Mesendoderm (in vitro differentiated cells): ENCODE results near the gene B3GAT3.
"Not testable (repeated sequence)": the region's sequence is repeated elsewhere in the genome, so short reads cannot be mapped to it uniquely, and the experiment has no call there.

Experiments
- DNase-seq: peaks from one replicate; pipeline ENCODE4 v3.0.0; 2013
- H2AK5ac ChIP-seq: 2 replicates; pipeline ENCODE4 v1.6.1; 2013; ENCODE audit warnings: low read length, inconsistent platforms
- H2BK120ac ChIP-seq: 2 replicates; pipeline ENCODE4 v1.6.1; 2013; ENCODE audit warnings: low read depth, mild to moderate bottlenecking, low read length, moderate library complexity, mixed read lengths
- H2BK15ac ChIP-seq: replicated peaks from 2 replicates; pipeline ENCODE4 v1.6.1; 2013; ENCODE audit warnings: low read depth, mild to moderate bottlenecking, moderate library complexity
- H2BK5ac ChIP-seq: 2 replicates; pipeline ENCODE4 v1.6.1; 2013; ENCODE audit warnings: low read length, inconsistent platforms
- H3K18ac ChIP-seq: 2 replicates; pipeline ENCODE4 v1.6.1; 2013; ENCODE audit warnings: mild to moderate bottlenecking, low read length, mixed read lengths
- H3K23ac ChIP-seq: one replicate; pipeline ENCODE4 v1.6.1; 2013; ENCODE audit warnings: low read length
- H3K27ac ChIP-seq: 2 replicates; pipeline ENCODE4 v1.5.1; 2013; ENCODE audit warnings: low read depth, mild to moderate bottlenecking, inconsistent platforms, low read length, moderate library complexity
- H3K27me3 ChIP-seq: 2 replicates; pipeline ENCODE4 v1.6.1; 2013; ENCODE audit warnings: low read length, control low read depth, mild to moderate bottlenecking, inconsistent platforms; ENCODE audit not compliant: insufficient read depth, poor library complexity
- H3K36me3 ChIP-seq: 2 replicates; pipeline ENCODE4 v1.6.1; 2013; ENCODE audit warnings: low read length, inconsistent platforms; ENCODE audit not compliant: control insufficient read depth, insufficient read depth
- H3K4ac ChIP-seq: one replicate; pipeline ENCODE4 v1.6.1; 2013; ENCODE audit warnings: low read depth, mild to moderate bottlenecking, low read length, moderate library complexity
- H3K4me1 ChIP-seq: 2 replicates; pipeline ENCODE4 v1.6.1; 2013; ENCODE audit warnings: low read depth, low read length, inconsistent platforms; ENCODE audit not compliant: control insufficient read depth
- H3K4me2 ChIP-seq: 2 replicates; pipeline ENCODE4 v1.6.1; 2013; ENCODE audit warnings: low read length
- H3K4me3 ChIP-seq: 2 replicates; pipeline ENCODE4 v1.5.1; 2013; ENCODE audit warnings: mild to moderate bottlenecking, low read length
- H3K56ac ChIP-seq: one replicate; pipeline ENCODE4 v1.6.1; 2013; ENCODE audit warnings: low read length
- H3K79me1 ChIP-seq: 2 replicates; pipeline ENCODE4 v1.6.1; 2013; ENCODE audit warnings: low read length, inconsistent platforms
- H3K79me2 ChIP-seq: 2 replicates; pipeline ENCODE4 v1.6.1; 2013; ENCODE audit warnings: mild to moderate bottlenecking, low read length; ENCODE audit not compliant: control insufficient read depth, insufficient read depth
- H3K9ac ChIP-seq: 2 replicates; pipeline ENCODE4 v1.6.1; 2013; ENCODE audit warnings: low read length, inconsistent platforms
- H4K5ac ChIP-seq: one replicate; pipeline ENCODE4 v1.6.1; 2013; ENCODE audit warnings: low read length
- H4K8ac ChIP-seq: one replicate; pipeline ENCODE4 v1.6.1; 2013; ENCODE audit warnings: low read depth, mild to moderate bottlenecking, control low read depth, low read length, moderate library complexity
- WGBS: extraction: QIAGEN DNeasy Blood & Tissue Kit; methylation state at CpG from one replicate; pipeline ENCODE4 v1.1.7; 2013; ENCODE audit warnings: low lambda C conversion rate, missing lambda C conversion rate; ENCODE audit not compliant: insufficient coverage; ENCODE audit errors: extremely low coverage; 5-methylcytosine and 5-hydroxymethylcytosine counted together

Gene B3GAT3

DNA sequence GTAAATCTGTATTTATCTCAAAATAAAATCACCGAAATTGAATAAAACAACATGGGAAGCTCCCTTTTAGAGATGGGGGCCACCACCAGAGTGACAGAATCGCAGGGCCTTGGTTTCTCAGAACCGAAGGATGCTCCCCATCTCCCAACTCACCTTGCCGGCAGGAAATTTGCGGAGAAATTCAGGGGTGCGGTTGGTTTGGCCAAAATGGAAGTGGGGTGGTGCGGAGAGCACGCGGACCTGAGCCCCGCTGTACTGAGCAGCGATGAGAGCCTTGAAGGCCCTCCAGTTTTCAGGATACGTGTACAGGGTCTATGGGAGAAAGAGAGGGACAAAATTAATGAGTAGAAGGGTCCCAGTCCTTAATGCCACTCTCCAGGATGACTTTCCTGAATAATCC is 49.4 kb downstream of the B3GAT3 start:
- Histone ChIP-seq H3K9ac (peak overlapping the region; percentile 93), H4K5ac (no peak overlapping the region), H4K8ac (no peak overlapping the region), H3K27ac (no peak overlapping the region), H2BK15ac (no peak overlapping the region), H3K4me2 (peak overlapping the region; percentile 63), H2AK5ac (no peak overlapping the region), H2BK5ac (no peak overlapping the region), H3K18ac (no peak overlapping the region), H3K79me2 (peaks cover 40% of the 10 kb centered on the region), H3K4ac (no peak overlapping the region), H3K4me3 (peak overlapping the region; percentile 91), H3K79me1 (peaks cover 10% of the 10 kb centered on the region), H3K36me3 (peaks cover 15% of the 10 kb centered on the region), H3K4me1 (peaks cover 6% of the 10 kb centered on the region), H3K27me3 (no peaks in the 10 kb centered on the region), H3K56ac (peak overlapping the region; percentile 95), H2BK120ac (no peak overlapping the region), H3K23ac (no peak overlapping the region)
- WGBS: no CpG with 5 or more reads among the region's 12 CpGs
- no peak for DNase-seq

DNA sequence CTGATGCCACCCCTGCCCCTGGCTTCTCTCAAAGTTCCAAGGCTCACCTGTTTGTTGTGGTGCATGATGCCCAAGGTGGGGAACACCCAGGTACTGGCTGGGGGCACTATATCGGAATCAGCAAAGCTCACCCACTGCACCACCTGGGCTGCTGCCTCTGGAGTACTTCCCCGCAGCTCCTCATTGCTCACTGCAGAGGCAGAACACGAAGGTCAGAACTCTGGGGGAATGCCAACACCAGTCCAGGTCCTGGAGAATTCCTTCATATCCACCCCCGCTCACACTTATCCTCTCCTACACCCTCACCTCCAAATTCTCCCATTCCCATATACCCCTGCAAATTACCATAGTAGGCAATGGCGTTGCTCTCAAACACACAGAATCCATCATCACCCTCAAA is 50.3 kb downstream of the B3GAT3 start:
- Histone ChIP-seq H3K4me2 (peak overlapping the region; percentile 4), H3K9ac (peak overlapping the region; percentile 93), H3K36me3 (peaks cover 22% of the 10 kb centered on the region), H3K79me2 (peaks cover 48% of the 10 kb centered on the region), H3K56ac (peak overlapping the region; percentile 60), H3K79me1 (peaks cover 12% of the 10 kb centered on the region)
- not testable (repeated sequence) for H3K27ac ChIP-seq, H3K4me3 ChIP-seq, H4K8ac ChIP-seq, DNase-seq, H3K4me1 ChIP-seq, H3K23ac ChIP-seq, H2BK15ac ChIP-seq, H3K27me3 ChIP-seq, H3K18ac ChIP-seq, H2BK5ac ChIP-seq, H4K5ac ChIP-seq, H3K4ac ChIP-seq, H2BK120ac ChIP-seq, H2AK5ac ChIP-seq
- WGBS: 100% methylated on average over 1 of the region's 5 CpGs

DNA sequence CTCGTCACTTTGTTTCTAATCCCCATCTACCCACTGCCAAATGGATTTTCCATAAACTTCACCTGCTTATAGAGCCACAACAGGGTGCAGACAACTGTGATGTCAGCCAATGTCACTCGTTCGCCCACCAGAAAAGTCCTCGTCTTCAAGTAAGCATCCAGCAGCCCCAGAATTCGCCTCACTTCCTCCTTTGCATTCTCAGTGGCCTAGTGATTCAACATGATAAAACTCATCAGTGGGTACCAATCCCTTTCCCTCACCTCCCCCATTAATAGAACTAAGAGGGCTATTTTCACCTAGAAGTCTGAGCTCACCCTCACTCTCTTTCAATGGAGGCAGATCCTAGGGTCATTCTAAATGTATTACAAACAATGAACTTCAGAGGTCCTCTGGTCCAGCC is 50.9 kb downstream of the B3GAT3 start:
- not testable (repeated sequence) for H3K4me1 ChIP-seq, H3K4me3 ChIP-seq, H3K4ac ChIP-seq, H3K23ac ChIP-seq, DNase-seq, H3K27me3 ChIP-seq, H2BK120ac ChIP-seq, H2BK5ac ChIP-seq, H2BK15ac ChIP-seq, H3K18ac ChIP-seq, H4K8ac ChIP-seq, H2AK5ac ChIP-seq, H3K4me2 ChIP-seq, H3K27ac ChIP-seq, H4K5ac ChIP-seq
- Histone ChIP-seq H3K56ac (peak overlapping the region; percentile 60), H3K36me3 (peaks cover 26% of the 10 kb centered on the region), H3K9ac (peak overlapping the region; percentile 93), H3K79me2 (peaks cover 53% of the 10 kb centered on the region), H3K79me1 (peaks cover 12% of the 10 kb centered on the region)
- WGBS: no CpG with 5 or more reads among the region's 5 CpGs

DNA sequence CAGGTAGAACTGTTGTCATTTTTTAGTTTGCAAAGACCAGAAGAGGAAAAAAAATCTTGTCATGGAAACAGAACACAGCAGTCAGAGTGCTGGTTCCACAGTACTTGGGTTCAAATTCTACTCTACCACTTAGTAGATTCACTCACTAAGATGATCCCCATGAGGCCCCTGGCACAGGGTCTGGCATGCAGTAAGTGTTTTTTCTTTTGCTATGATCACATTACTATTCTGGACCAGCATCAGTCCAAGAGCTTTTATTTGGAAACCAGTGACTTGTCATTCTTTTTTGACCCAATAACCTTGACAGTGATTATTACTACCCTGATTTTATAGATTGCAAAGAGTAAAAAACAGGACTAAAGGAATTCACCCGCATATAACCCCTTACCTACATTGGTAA is 52.2 kb downstream of the B3GAT3 start:
- H3K79me2 ChIP-seq: peaks cover 58% of the 10 kb centered on the region
- H3K23ac ChIP-seq: no peak overlapping the region
- no peak overlapping the region for H3K56ac ChIP-seq
- no CpG with 5 or more reads among the region's 1 CpG for WGBS
- no peak overlapping the region for H3K4ac ChIP-seq
- H4K8ac ChIP-seq: no peak overlapping the region
- H2AK5ac ChIP-seq: no peak overlapping the region
- H3K18ac ChIP-seq: no peak overlapping the region
- H2BK15ac ChIP-seq: no peak overlapping the region
- peaks cover 31% of the 10 kb centered on the region for H3K36me3 ChIP-seq
- DNase-seq: no peak
- no peak overlapping the region for H3K4me2 ChIP-seq
- H4K5ac ChIP-seq: no peak overlapping the region
- peaks cover 3% of the 10 kb centered on the region for H3K4me1 ChIP-seq
- H2BK120ac ChIP-seq: no peak overlapping the region
- no peaks in the 10 kb centered on the region for H3K27me3 ChIP-seq
- no peak overlapping the region for H3K9ac ChIP-seq
- H3K4me3 ChIP-seq: no peak overlapping the region
- H3K27ac ChIP-seq: no peak overlapping the region
- peaks cover 12% of the 10 kb centered on the region for H3K79me1 ChIP-seq
- H2BK5ac ChIP-seq: no peak overlapping the region

DNA sequence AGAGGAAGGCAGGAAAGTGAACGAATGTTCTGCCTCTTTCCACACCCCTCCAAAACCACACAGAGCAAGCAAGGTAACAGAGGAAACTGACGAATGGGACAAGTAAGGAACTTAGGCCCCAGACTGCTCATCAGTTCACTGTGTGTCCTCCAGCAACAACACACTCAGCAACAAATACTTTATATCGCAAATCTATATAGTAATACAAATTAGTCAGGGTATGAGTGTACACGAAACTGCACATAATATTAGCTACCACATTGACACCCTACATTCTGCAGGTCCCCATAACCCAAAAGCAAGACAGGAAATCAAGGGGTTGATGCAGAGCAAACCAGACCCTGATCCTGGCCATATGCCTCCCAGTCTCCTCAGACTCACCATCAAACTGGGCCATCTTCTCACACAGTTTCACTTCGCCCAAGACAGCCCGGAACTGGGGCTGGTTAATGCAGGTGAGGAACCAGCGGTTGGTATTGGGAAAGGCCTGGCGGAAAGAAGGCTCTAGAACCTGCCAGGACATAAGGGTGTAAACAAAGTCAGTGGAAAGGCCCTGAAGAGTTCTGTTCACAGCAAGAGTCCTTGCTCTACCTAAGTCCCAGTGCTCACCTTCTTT is 54.7 kb downstream of the B3GAT3 start:
- Histone ChIP-seq H3K4me1 (peaks cover 3% of the 10 kb centered on the region), H3K36me3 (peaks cover 32% of the 10 kb centered on the region), H2BK15ac (no peak overlapping the region), H3K79me1 (peaks cover 14% of the 10 kb centered on the region), H3K27ac (no peak overlapping the region), H3K4me2 (no peak overlapping the region), H3K4me3 (no peak overlapping the region), H3K9ac (no peak overlapping the region), H3K79me2 (peaks cover 46% of the 10 kb centered on the region), H2BK5ac (no peak overlapping the region), H4K8ac (no peak overlapping the region), H3K18ac (no peak overlapping the region), H3K23ac (no peak overlapping the region), H4K5ac (no peak overlapping the region), H3K27me3 (no peaks in the 10 kb centered on the region), H2AK5ac (no peak overlapping the region), H3K4ac (no peak overlapping the region), H2BK120ac (no peak overlapping the region), H3K56ac (no peak overlapping the region)
- DNase-seq: no peak
- WGBS: no CpG with 5 or more reads among the region's 8 CpGs

DNA sequence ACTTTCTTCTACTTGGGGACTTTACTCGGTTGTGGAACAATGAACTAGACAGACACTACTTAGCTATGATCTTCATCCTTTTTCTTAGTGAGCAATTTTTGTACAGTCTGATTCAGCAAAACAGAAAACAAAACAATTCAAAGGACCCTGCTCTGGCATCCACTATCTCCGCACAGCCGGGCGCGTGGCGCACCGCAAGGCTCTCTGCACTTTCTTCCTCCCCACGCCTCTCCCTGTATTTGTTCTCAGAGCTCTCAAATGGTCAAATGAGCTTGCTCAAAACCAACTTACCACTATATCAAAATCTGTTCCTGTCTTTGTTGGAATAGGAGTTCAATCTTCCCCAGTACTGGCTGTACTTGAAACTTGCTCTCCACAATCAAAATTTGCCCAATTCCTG is 55.5 kb downstream of the B3GAT3 start:
- H2AK5ac ChIP-seq: no peak overlapping the region
- H3K23ac ChIP-seq: no peak overlapping the region
- H3K4me2 ChIP-seq: no peak overlapping the region
- no peak overlapping the region for H2BK5ac ChIP-seq
- H3K27me3 ChIP-seq: no peaks in the 10 kb centered on the region
- H3K18ac ChIP-seq: no peak overlapping the region
- H3K56ac ChIP-seq: no peak overlapping the region
- H2BK15ac ChIP-seq: no peak overlapping the region
- WGBS: no CpG with 5 or more reads among the region's 8 CpGs
- no peak overlapping the region for H3K9ac ChIP-seq
- no peak overlapping the region for H3K4ac ChIP-seq
- peaks cover 37% of the 10 kb centered on the region for H3K79me2 ChIP-seq
- peaks cover 28% of the 10 kb centered on the region for H3K36me3 ChIP-seq
- H3K27ac ChIP-seq: no peak overlapping the region
- H4K8ac ChIP-seq: peak overlapping the region; percentile 56
- no peak overlapping the region for H3K4me3 ChIP-seq
- no peak for DNase-seq
- peaks cover 9% of the 10 kb centered on the region for H3K79me1 ChIP-seq
- no peaks in the 10 kb centered on the region for H3K4me1 ChIP-seq
- no peak overlapping the region for H2BK120ac ChIP-seq
- H4K5ac ChIP-seq: no peak overlapping the region
